DMS79 treated with DMSO at 0.1 percent for 48 hours (cell line): ENCODE data around the gene ISCA1.

Experiments
- DNase-seq: peaks from one replicate; lab custom pipeline; 2025; lab: John Stamatoyannopoulos, UW

The ISCA1 gene

GRCh38 chr9:86285261-86285660 lies 2.9 kb upstream of the ISCA1 start:
- DNase-seq: no peak

DNA sequence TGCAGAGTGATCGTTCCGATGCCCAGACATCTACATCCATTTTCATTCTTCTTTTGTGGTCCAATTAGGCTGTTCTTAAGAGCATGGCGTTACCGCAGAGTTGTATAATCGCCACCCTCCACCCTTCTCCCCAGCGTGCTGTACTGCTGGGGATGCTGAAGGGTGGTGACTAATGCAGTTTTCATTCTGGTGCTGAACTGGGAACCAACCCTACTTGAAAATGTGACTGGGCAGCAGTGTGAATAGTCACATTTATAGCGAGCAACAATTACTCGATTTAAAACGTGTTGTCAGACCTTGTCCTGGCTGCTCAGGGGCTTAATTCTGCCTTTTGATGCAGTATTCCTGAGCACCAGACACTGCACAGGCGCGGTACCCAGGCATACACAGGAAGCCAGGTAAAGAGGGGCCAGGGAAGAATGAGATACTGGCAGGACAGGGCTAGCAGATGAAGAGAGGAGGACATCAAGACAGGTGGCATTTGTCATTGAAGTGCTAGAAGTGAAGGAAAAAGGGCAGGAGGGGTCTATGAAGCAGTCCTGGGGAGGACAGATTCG lies 719 bp upstream of the ISCA1 start:
- DNase-seq: no peak

DNA sequence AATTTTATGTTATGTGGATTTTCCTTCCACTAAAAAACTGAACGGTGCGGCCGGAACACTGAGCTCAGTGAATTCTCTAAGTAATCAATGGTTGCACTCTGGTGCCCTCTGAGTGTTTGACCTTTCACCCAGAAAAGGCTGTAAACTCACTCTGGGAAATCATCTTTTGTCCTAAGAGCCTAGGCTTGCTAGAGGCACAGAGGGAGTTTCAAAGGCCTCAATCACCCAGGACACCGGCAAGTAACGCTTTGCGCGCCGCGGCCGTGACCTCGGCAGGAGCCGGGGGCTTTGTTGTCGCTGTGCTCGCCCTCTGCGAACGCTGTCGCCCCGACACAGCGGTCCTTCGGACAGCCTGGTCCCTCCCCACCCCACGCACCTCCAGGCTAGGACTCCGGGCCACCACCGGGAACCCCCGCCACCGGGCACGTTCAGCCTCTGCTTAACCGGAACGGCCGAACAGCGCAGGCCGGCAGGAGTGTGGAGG lies 703 bp downstream of the ISCA1 start:
- DNase-seq: peak; percentile 14

GRCh38 chr9:86280580-86280979 lies 1.8 kb downstream of the ISCA1 start:
- no peak for DNase-seq

GRCh38 chr9:86279839-86280238 lies 2.5 kb downstream of the ISCA1 start:
- DNase-seq: no peak

DNA sequence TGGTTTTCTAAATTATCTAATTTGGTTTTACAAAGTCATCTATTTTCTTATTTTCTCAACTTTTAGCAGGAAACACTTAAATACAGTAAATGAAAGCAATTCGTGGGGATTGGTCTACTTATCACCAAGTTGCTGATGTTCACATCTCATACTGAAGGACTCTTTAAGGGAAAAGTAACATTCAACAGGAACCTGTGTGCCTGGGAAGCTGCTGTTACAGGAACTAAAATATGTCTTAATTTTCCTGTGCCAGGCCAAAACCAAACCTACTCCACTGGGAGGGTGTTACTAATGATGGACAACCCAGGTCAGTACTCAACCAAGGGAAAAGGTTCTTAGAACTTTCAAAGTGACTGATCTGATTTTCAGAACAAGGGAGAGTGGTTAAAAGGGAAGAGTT lies 5.3 kb downstream of the ISCA1 start:
- DNase-seq: no peak

DNA sequence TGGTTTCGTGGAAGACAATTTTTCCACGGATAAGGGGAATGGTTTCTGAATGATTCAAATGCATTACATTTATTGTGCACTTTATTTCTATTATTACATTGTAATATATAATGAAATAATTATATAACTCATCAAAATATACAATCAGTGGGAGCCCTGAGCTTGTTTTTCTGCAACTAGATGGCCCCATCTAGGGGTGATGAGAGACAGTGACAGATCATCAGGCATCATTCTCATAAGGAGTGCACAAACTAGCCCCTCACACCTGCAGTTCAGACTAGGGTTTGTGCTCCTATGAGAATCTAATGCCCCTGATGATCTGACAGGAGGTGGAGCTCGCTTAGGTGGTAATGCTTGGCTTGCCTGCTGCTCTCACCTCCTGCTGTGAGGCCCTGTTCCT lies 6.4 kb downstream of the ISCA1 start:
- DNase-seq: no peak

DNA sequence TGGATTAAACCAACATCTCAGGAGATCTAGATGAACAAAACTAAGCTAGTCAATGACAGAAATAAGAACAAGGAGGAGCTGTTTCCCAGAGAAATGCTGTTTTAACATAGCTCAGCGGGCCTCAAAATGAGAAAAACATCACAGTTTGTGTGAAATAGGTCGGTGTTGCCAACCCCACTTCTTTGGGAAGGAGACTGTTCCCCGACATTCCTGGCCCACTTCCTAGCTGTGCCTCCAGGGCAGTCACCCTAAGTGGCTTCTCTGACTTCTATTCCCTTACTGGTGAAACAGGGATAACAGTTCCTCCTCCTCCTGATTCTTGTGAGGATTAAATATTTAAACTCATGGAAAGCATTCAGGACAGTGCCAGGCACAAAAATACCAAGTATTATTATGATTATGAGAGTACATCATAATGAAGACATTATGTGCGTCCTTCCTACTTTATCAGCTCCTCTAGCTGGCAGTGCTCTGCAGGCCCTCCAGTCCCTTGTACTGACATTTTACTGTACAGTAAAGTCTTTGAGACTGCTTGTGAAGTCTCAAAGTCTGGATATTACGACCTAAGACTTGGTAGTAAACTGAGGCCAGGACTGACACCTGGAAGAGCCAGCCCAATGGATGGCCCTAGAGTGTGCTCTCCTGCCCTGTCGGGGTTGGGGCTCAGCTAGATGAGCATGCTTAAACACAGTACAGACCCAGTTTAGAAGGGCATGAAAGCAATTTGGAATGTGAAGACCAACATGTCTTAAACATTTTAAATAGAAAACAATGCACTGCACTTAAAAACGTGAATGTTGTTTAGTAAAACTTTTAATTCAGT lies 7.3 kb downstream of the ISCA1 start:
- DNase-seq: no peak

- no peak for DNase-seq
Measured at GRCh38 chr9:86272221-86272620, 10.1 kb downstream of the ISCA1 start.

DNA sequence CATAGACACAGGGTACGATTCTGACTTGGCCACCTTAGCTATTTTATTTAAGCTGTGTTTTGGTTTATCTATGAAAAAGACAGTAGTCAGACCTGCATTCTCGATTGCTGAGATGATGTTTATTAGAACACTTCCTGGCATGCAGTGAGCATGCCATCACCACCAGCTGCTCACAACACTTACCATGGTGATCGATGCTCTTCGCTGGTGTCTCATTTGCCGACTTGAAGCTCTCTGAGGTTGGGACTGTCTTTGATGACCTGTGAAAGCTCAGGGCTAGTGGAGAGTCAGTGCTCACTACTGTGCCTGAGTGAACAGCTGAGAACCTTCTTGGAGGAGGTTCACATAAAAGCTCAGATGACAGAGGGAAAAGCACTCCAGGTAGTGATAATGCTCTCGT lies 18.5 kb downstream of the ISCA1 start:
- DNase-seq: no peak

DNA sequence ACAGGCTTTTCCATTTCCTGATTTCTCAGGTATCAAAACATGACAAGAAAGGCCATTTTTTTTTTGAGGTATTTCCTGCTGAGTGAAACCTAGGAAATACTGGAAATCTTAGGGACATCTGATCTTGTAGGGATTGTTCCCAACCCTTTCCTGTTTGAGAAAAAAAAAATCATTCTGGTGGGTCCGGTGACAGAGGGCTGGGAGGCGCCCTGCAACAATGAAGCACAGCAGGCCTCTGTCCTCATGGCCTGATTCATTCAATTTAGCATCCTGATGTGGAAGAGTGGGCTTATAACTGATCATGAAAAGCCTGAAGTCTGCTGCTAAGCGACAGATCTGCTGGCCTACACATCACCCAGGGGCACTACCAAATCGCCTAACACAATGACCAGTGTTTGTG lies 19.8 kb downstream of the ISCA1 start:
- no peak for DNase-seq

DNA sequence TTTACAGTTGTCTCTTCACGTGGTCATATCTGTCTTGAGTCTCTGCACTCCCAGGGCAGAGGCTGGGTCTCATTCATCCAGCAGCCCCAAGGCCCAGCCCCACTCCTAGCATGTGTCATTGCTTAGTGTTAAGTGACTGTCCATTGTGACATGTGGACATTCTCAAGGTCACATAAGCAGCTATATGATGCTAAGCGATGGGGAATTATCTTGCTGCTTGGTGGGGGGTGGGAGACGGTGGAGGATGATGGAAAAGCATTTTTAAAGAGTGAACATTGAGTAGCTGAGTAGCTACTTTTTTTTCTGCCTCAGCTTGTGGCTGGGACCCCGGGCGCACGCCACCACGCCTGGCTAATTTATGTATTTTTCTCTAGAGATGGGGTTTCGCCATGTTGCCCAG lies 22.8 kb downstream of the ISCA1 start, which contains the start of gene C9orf153:
C9orf153 (minus strand) TSS at position 101 of the 400 bp plus-strand sequence. CDS start 30,054 bp downstream, outside the sequence.
- DNase-seq: no peak

GRCh38 chr9:86257391-86257790 lies 24.9 kb downstream of the ISCA1 start:
- no peak for DNase-seq

DNA sequence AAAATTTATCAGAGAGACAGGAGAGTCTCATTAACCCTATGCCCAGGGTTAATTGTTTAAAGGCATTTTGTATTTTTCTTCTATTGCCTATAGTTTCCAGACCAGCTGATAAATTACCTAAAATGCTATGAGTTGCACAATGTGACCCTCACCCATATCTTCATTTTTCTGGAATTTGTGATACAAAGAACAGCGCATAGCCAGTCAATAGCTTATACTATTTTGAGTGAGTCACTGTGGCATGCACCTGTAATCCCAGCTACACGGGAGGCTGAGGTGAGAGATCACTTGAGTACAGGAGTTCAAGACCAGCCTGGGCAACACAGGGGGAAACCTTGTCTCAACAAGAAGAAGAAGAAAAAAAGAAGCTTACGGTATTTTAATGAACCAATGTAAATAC lies 25.7 kb downstream of the ISCA1 start:
- no peak for DNase-seq

DNA sequence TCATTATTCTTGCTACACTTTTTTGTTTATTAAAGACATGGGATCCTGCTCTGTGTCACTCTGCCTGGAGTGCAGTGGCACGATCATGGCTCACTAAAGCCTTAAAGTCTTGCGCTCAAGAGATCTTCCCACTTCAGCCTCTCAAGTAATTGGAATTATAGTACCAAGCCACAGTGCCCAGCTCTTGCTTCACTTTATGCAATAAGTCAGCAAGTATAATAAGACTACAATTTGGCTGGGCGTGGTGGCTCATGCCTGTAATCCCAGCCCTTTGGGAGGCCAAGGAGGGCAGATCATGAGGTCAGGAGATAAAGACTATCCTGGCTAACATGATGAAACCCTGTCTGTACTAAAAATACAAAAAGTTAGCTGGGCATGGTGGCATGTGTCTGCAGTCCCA lies 28.8 kb downstream of the ISCA1 start:
- DNase-seq: no peak

DNA sequence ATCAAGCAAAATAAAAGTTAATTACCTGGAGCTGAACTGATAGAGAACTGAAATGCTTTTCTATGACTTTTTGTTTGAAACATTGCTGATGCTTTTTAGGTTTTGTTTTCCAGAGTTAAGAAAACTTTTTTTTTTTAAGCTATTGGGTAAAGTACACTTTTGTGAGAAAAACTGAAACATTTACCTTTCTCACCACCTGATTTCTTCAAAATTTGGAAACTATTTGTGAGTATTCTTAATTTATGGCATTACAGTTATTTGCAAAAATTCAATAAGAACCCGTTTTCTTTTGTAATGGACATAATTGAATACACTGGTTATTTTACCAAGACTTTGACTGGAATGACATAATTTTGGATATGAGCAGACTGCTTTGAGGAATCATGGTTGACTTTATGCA lies 29.5 kb downstream of the ISCA1 start:
- no peak for DNase-seq

DNA sequence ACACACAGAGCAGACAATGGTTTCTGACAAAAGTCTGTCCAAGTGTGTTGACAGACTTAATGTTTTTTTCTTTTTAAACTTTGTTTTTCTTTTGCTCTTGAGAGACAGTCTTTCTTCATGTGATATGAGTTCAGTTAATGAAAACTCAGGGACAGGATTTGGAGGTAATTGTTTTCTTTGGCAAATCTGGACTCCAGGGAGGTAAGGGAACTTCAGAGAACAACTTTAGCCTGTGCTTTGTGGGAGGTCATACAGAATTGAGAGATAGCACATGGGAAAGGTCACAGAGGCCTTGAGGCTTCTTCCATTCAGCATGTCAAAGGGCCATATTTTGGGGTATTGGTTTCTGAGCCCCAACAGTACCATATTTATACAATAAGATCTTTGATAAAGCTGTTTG lies 32.2 kb downstream of the ISCA1 start:
- no peak for DNase-seq

DNA sequence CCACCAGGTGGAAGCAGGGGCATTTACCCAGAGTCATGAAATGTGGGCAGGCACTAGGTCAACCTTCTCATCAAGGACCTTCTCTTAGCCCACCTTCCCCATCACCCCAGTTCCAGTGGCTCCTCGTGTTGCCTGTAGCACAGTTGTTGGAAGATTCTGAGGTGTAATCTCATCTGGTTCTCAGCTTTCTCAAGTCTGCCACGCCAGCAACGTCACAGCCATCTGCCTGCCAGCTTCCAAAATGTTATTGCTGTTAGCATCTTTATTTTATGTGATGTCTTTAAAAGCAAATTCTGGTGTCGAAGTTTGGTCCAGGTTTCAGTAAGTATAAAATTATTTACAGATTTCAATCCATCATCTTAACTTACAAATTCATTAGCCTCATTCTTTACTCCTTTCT lies 33.6 kb downstream of the ISCA1 start:
- DNase-seq: no peak

GRCh38 chr9:86246752-86247161 lies 35.6 kb downstream of the ISCA1 start:
- no peak for DNase-seq

DNA sequence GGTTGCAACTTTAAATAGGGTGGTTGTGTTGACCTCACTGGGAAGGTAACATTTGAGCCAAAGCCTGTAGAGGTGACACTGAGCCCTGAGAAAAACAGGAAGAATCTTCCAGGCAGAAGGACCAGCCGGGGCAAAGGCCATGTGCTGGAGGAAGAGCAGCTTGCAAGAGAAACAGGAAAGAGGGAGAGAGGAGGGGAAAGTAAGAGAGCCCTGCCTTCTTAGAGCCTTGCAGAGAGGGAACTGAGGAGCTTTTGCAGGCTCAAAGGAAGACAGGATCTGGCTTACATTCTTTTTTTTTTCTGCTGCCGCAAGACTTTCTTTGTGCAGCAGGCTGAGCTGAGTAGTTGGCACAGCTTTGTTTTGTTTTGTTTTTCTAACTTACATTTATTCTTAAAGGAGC lies 40.3 kb downstream of the ISCA1 start:
- DNase-seq: no peak

DNA sequence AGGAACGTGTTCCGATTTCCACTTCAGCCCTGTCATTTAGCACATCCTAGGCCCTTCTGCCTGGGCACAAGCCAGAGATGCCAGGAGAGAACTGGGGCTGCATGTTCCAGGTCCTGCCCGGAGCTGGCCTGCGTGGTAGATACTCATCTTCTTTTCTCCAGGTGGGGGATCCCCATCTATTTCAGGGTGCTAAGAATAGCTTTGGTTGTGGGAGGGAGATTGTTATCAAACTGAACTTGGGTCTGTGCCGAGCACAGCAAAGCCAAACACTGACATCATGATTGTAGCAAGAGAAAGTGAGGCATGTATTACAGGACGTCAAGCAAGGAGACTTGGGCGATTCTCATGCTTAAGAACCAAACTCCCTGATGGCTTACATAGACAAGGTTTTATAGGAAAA lies 41.1 kb downstream of the ISCA1 start:
- DNase-seq: no peak

DNA sequence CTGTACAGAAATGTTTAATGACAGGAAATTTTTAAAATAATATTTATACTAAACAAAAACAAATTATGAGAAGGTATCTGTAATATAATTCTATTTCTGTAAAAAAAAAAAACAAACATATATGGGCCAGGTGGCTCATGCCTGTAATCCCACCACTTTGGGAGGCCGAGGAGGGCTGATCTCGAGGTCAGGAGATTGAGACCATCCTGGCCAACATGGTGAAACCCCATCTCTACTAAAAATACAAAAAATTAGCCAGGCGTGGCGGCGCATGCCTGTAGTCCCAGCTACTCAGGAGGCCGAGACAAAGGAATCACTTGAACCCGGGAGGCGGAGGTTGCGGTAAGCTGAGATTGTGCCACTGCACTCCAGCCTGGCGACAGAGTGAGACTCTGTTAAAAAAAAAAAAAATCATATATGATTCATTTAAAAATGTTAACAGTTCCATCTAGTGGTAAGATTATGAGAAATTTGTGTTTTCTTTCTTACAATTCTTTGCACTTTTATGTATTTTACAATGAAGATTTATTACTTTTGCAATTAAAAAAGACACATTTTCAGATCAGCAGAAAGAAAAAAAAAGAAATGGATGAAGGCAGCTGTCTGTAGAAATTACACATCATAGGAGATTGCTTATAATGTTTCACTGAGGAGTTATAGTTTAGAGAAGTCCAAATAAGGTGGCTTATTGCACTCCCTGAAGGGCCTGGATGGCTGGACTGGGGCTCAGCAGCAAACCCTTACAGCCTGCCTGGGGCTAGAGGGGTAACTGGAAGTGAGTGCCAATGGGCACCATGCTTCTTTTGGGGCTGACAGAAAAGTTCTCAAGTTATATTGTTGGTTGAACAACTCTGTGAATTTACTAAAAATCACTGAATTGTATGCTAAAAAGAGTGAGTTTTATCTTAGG lies 43.2 kb downstream of the ISCA1 start:
- DNase-seq: peak; percentile 3

DNA sequence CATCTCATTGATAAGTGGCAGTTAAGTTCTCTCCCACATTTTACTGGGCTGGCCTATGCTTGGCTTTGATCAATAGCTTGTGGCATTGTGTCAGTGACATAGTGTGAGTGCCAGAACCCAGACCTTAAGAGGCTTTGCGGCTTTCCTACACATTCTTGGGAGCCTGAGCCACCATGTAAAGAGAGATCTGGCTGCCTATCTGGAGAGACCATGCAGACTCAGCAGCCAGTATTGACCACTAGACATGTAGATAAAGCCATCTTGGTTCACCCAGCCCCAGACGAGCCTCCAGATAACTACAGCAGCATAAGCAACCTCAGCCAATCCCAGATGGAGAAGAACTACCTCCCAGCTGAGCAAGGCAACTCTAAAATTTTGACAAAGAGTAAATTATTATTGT lies 51.5 kb downstream of the ISCA1 start:
- no peak for DNase-seq
